GM18508 (cell line): ENCODE data around the gene GLIPR1L1.
"Not testable (repeated sequence)": the region's sequence is repeated elsewhere in the genome, so short reads cannot be mapped to it uniquely, and the experiment has no call there.

Experiments
- ATAC-seq: cut with Tn5 transposase; IDR thresholded peaks from one replicate; pipeline ENCODE4 v1.9.1; 2021; ENCODE audit warnings: moderate number of reproducible peaks; ENCODE audit not compliant: insufficient read depth, unreplicated experiment

Gene GLIPR1L1

GRCh38 chr12:75346215-75346614 lies 11.7 kb downstream of the GLIPR1L1 start:
- ATAC-seq = not testable (repeated sequence)

GRCh38 chr12:75349946-75350345 lies 15.5 kb downstream of the GLIPR1L1 start:
- ATAC-seq = no peak

DNA sequence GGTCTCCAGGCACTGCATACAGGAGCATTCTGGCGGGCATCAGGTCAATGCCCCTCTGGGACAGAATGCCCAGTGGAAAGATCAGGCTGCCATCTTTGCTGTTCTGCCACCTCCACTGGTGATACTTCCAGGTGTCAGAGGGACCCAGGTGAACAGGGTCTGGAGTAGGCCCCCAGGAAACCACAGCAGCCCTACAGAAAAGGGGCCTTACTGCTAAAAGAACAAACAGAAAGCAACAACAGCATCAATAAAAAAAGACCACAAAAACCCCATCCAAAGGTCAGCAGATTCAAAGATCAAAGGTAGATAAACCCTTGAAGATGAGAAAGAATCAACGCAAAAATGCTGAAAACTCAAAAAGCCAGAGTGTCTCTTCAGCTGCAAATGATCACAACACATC lies 15.9 kb downstream of the GLIPR1L1 start:
- no peak for ATAC-seq

GRCh38 chr12:75354011-75354410 lies 19.5 kb downstream of the GLIPR1L1 start:
- no peak for ATAC-seq

DNA sequence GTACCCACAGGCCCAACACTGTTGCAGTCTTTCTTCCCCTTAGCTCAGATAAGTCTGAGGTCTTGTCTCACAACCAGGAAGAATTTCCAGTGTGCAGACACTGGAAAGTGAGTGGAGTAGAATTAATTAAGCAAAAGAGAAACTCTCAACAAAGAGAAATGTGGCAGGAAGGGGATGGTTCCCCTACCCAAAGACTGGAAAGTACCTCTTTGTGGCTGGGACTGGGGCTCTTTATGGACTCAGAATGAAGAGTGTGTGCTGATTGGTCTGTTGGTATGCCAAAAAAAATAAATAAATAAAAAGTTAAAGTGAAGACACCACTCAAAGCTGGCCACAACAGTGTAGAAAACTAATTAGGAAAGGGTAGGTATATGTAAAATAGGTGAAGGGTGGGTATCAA lies 26.4 kb downstream of the GLIPR1L1 start:
- no peak for ATAC-seq

GRCh38 chr12:75361408-75361807 lies 26.9 kb downstream of the GLIPR1L1 start:
- ATAC-seq = no peak

DNA sequence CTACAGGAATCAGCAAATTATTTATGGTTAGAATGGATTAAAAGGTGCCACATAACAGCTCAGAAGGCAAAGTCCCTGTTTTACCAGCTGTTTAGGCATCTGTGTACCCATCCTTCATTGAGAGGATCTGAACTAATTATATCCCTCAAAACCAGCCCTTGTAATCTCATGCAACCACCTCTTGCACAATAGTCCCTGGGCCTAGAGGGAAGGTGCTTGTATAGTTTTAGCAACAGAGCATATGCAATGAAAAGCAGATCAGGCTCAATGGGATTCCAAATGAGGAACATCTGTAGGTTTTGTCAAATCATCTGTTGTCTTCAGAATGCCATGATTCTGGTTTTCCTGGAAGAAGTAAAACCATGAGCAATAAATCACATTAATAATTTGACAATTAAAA lies 30.4 kb downstream of the GLIPR1L1 start:
- ATAC-seq = no peak

GRCh38 chr12:75366629-75367028 lies 32.2 kb downstream of the GLIPR1L1 start:
- ATAC-seq = peak; percentile 71

- no peak for ATAC-seq
Measured at GRCh38 chr12:75374971-75375370, 40.5 kb downstream of the GLIPR1L1 start.

GRCh38 chr12:75378354-75378753 lies 43.9 kb downstream of the GLIPR1L1 start:
- no peak for ATAC-seq

DNA sequence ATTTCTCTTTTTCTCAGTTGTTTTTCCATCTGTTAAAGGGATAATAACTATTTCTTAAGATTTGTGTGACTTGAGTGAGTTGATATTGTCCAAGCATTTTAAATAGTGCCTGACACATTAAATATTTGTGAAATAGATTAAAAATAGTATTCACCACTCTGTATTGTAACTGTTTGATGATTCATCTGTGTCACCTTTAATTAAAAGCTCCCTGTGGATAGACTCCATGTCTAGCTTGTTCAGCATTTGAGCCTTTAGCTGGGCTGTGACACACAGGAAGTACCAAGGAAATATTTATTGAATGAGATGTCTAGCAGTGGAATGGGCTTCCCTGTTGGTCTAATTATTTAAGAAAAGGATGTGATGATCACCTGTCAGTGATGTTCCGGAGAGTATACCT lies 54.6 kb downstream of the GLIPR1L1 start:
- ATAC-seq = no peak

DNA sequence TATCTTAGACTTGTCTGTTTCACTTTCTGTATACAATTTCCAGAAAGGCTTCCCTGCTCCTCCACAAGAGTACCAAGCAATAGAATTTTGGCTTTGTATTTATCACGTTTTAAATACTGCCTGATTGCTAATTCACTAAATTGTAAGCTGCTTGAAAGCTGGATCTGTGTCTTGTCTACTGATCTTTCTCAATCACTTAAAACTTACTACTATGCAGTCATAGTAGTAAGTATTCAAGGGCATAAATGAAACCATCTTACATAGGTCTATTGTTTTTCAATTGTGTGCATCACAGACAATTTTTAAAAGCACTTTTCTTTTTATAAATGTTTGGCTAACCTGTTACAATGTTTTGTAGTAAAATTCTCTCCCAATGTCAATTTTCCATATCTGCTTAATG lies 55.2 kb downstream of the GLIPR1L1 start:
- no peak for ATAC-seq

- no peak for ATAC-seq
Measured at GRCh38 chr12:75390156-75390898, 55.9 kb downstream of the GLIPR1L1 start.

- peak; percentile 91 for ATAC-seq
Measured at GRCh38 chr12:75390899-75391538, 56.5 kb downstream of the GLIPR1L1 start, which contains the start of gene GLIPR1L2. Gene GLIPR1L2, plus strand, starts transcription at chr12:75391089. Its CDS starts 28 bp downstream, at chr12:75391117.

DNA sequence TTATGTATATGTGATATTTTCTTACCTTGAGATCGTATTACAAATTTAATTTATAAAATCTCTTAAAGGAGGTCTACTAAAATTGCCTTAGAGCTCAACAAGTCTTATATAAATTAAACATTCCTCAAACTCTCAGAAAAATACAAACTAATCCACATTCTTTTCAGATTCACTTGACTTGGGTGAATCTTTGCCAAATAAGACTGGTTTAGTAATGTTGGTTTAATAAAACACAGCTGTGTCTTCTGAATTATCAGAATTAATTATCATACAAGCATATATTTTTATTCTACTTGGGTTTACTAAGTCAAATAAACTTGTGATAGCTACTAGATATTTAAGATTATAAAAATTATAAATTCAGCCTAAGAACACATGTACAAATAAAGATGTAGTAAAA lies 69.8 kb downstream of the GLIPR1L1 start:
- no peak for ATAC-seq

- no peak for ATAC-seq
Measured at GRCh38 chr12:75407683-75408082, 73.2 kb downstream of the GLIPR1L1 start.

- ATAC-seq = no peak
Measured at GRCh38 chr12:75409830-75410229, 75.4 kb downstream of the GLIPR1L1 start.

GRCh38 chr12:75414671-75415070 lies 80.2 kb downstream of the GLIPR1L1 start:
- ATAC-seq = no peak

GRCh38 chr12:75419841-75420240 lies 85.4 kb downstream of the GLIPR1L1 start:
- no peak for ATAC-seq
